HG02588 (cell line): ENCODE results near the gene MINDY4.

Source experiments
- ATAC-seq: cut with Tn5 transposase; IDR thresholded peaks from one replicate; pipeline ENCODE4 v1.9.1; 2021; ENCODE audit warnings: mild to moderate bottlenecking, moderate library complexity; ENCODE audit not compliant: unreplicated experiment

MINDY4 gene

GRCh38 chr7:30849565-30849964 lies 78.3 kb downstream of the MINDY4 start:
- no peak for ATAC-seq

DNA sequence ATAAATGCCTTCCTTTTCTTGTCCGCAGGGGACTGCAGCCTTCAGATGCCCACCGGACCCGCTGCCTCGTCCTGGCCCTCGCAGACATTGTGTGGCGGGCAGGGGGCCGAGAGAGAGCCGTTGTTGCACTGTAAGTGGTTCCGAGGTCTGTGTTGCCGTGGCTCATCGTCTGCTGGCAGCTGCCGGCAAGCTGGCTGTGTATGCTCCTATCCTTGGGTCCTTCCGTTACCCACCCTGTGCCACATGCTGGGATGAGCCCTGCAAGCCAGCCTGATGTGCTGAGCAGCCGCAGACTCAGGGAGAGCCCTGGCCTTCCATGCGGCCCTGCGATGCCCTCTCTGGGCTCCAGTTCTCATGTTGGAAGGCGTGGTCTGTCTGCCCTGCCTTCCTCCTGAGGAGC lies 79.2 kb downstream of the MINDY4 start:
- no peak for ATAC-seq

GRCh38 chr7:30851651-30852307 lies 80.6 kb downstream of the MINDY4 start:
- ATAC-seq = no peak

DNA sequence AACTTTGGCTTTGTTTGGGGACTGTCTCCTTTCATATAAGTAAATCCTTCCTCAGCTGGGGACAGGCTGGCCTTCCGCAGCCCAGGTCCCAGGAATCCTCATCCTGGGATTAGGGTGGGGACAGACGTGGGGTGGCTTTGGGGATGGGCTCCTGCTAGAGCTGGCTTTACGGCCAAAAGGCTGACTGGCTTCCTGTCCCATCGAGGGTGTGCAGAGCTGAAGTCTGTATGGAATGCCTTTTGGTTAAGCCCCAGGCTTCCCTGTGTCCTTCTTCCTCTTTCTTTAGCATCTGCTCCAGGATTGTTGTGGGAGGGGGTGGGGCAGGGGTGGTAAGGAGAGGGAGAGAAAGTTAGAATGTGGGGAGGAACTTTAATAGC lies 81.1 kb downstream of the MINDY4 start:
- no peak for ATAC-seq

GRCh38 chr7:30852744-30853288 lies 81.6 kb downstream of the MINDY4 start:
- ATAC-seq = no peak

- ATAC-seq = no peak
Measured at GRCh38 chr7:30853576-30853975, 82.4 kb downstream of the MINDY4 start.

- ATAC-seq = no peak
Measured at GRCh38 chr7:30855936-30856335, 84.7 kb downstream of the MINDY4 start.

DNA sequence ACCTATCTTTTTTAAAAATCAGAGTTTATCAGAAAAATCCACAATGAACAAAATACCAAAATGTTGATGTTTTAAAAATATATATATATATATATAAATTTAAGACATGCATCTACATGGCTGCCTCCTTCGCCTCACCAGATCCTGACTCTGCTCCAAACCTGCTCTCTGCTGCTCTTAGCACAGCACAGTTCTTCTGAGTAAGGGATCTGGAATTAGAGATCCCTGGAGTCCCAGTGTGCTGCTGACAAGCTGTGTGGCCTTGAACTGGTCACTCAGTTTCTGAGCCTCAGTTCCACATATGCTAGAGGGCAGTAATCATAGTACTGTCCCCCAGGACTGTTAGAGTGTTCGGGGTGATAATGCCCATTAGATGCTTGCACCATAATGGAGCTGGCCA lies 87.4 kb downstream of the MINDY4 start:
- no peak for ATAC-seq

DNA sequence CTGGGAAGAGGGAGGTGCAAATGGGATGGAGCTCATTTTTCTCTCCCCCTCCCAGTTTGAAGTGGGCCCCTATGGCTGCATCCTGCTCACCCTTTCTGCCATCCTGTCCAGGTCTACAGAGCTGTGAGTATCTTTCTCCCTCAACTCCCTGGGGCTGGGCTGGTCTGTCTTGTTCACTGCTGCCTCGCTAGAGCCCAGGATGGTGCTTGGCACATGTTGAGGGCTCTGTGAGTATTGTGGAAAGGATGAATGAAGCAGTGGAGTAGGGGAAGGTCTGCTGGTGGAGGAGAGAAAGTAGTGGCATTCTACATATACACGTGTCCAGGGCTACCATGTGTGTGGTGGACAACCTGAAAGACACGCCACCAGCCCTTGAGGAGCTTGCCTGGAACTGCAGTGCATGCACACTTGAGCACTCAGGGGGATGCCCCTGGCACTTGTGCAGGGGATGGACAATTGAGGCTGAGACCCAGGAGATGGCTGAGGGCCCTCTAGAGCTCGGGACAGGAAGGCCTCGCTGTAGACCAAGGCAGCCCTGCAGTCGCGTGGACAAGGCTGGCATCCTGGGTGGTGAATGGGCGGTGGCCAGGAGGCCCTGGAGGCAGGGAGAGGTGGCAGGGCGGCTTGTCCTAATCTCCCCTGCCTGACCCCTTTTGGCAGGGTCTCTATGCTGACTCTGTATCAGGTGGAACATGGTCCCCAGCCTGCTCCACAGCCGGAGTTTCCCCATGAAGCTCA lies 88.2 kb downstream of the MINDY4 start:
- no peak for ATAC-seq

DNA sequence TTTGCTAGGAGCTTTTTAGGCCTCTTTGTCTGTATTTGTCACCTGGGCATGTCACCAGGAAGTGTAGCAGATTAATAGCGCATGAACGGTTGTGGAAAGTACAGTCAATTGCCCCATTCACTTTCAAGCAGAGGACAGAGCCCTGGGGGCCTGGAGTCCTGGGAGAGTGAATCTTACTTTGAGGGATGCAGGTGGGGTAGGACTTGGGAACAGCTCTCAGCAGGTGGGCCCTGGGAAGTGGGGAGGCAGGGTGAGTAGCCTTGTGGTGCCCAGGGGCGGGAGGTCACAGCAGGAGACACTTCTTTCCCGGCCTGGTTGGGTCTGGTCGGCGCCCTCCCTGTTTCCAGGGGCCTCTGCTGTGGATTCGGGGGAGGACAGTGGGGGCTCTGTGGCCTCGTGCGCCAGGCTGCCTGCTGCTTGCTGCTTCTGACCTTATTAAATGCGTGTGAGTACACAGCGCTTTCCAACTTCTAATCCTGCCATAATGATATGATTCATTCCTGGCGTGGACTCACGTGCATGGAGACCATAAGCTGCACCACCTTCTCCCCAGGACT lies 88.8 kb downstream of the MINDY4 start:
- ATAC-seq = no peak

DNA sequence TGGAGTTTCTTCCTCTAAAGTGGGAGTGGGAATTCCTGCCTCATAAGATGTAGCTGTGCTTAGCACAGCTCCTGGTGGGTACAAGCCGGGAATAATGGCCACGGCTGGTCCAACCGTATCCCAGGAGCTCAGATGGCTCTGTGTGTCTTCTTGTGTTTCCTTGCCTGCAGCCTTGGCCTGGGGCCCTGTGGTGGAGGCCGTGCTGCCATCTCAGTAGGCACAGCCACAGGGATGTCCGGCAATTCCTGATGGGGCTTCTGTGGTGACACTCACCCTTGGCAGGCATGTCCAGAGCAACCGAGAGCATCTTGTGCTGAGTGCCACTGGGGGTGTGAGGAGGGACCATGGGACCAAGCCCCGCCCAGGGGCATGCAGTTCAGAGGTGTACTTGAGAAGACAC lies 90.4 kb downstream of the MINDY4 start:
- ATAC-seq = no peak

- no peak for ATAC-seq
Measured at GRCh38 chr7:30862995-30863705, 91.9 kb downstream of the MINDY4 start.

DNA sequence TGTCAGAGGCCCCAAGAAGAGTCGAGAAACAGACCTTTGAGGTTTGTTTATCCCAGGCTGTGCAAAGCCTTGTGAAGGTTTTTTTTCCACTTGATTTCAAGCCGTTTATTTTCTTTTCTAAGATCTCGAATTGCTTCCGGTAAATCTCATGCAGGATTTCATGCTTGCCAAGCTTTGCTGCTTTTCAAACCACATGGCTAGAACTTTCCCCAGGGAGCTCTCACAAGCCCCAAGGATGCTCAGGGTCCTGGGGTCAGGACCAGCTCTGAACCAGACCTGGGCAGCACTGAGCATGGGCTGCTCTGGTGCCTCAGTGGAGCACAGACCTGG lies 92.5 kb downstream of the MINDY4 start:
- ATAC-seq = no peak

GRCh38 chr7:30864101-30864500 lies 92.9 kb downstream of the MINDY4 start:
- no peak for ATAC-seq

DNA sequence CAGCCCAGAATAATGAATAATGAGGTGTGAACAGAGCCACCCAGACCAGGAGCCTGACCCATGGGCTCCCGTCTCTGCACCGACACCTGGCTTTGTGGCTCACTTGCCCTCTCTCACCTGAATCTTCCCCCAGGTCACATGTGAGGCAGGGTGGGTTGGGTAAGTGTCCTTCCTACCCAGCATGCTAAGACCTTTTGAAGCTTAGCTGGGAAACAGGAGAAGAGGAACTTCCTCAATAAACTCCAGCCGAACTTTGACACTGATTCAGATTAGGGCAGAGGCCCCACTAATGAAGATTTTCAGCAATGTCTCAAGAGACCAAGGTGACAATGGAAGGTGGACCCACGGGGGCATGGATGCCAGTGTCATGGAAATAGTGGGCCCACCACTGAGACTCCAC lies 93.9 kb downstream of the MINDY4 start:
- ATAC-seq = no peak

- ATAC-seq = no peak
Measured at GRCh38 chr7:30865821-30866220, 94.6 kb downstream of the MINDY4 start.

- ATAC-seq = no peak
Measured at GRCh38 chr7:30866939-30867338, 95.7 kb downstream of the MINDY4 start.

- no peak for ATAC-seq
Measured at GRCh38 chr7:30867483-30867882, 96.3 kb downstream of the MINDY4 start.

GRCh38 chr7:30869794-30870611 lies 98.8 kb downstream of the MINDY4 start:
- ATAC-seq = no peak

GRCh38 chr7:30870821-30871518 lies 99.8 kb downstream of the MINDY4 start:
- ATAC-seq = no peak
